ENCODE measurements around the gene SLC9A6.
"Not testable (repeated sequence)": the region's sequence is repeated elsewhere in the genome, so short reads cannot be mapped to it uniquely, and the experiment has no call there.

Gene SLC9A6

GRCh38 chrX:136064661-136065043 lies 79.4 kb downstream of the SLC9A6 start:
- DNase-seq = no peak

- no peak for DNase-seq
Observed at GRCh38 chrX:136065044-136065671, 79.9 kb downstream of the SLC9A6 start.

- no peak for DNase-seq
Observed at GRCh38 chrX:136067097-136067496, 81.9 kb downstream of the SLC9A6 start.

- no peak for DNase-seq
Observed at GRCh38 chrX:136067966-136068365, 82.7 kb downstream of the SLC9A6 start.

GRCh38 chrX:136076942-136077341 lies 91.7 kb downstream of the SLC9A6 start:
- no peak for DNase-seq

- DNase-seq = no peak
Observed at GRCh38 chrX:136080766-136081165, 95.5 kb downstream of the SLC9A6 start.

GRCh38 chrX:136086521-136086920 lies 101.3 kb downstream of the SLC9A6 start:
- no peak for DNase-seq

- not testable (repeated sequence) for DNase-seq
Observed at GRCh38 chrX:136091898-136092297, 106.7 kb downstream of the SLC9A6 start.

- DNase-seq = no peak
Observed at GRCh38 chrX:136094962-136095361, 109.7 kb downstream of the SLC9A6 start.
